B cell (primary cell): ENCODE data around the gene USP21. TPM values are rescaled to one million over a fixed set of nuclear protein-coding genes. Genes with fewer than 3 reads are reported as not detected.
A peak's percentile ranks its signal among the peaks of the same experiment; 100 is the strongest.

Experiments used
- ATAC-seq: fragments of 200-7000 bp; cut with Tn5 transposase; one replicate; pipeline ENCODE4 v1.10.0; 2021; ENCODE audit warnings: low read depth, mild to moderate bottlenecking, moderate number of reproducible peaks, moderate library complexity
- CTCF ChIA-PET: fragments of 350-600 bp; sonication (Branson Sonifier 250); formaldehyde crosslinking; loops from one replicate; lab custom pipeline; 2021; ENCODE audit warnings: antibody characterized with exemption, inconsistent platforms; lab: Charles Lee
- POLR2A ChIA-PET: fragments of 350-600 bp; sonication (Branson Sonifier 250); formaldehyde crosslinking; loops from one replicate; lab custom pipeline; 2021; ENCODE audit warnings: antibody characterized with exemption; lab: Charles Lee
- DNase-seq: peaks from one replicate; pipeline ENCODE4 v3.0.0; 2013
- H2AFZ ChIP-seq: 2 replicates; pipeline ENCODE4 v1.6.1; 2012; ENCODE audit warnings: mild to moderate bottlenecking, low read depth, low read length; ENCODE audit not compliant: insufficient read depth, poor library complexity, severe bottlenecking
- H3K27ac ChIP-seq, 2 donors: 1 replicate in 1 of 2; 2 replicates in 1 of 2; pipeline ENCODE4 v1.5.1; 2012 to 2013; ENCODE audit warnings: low read length in 2 of 2, mild to moderate bottlenecking in 2 of 2, moderate library complexity in 1 of 2
- H3K27me3 ChIP-seq, 4 experiments: fragments of 200-600 bp in 1 of 4; sonication (generic) in 1 of 4; replicated peaks in 1 of 4; 1 replicate in 2 of 4; 2 replicates in 2 of 4; pipeline versions ENCODE4 v1.6.1 to v1.7.0; 2013 to 2016; ENCODE audit warnings: low read length in 3 of 4, mild to moderate bottlenecking in 2 of 4, mixed read lengths in 1 of 4, moderate library complexity in 1 of 4; ENCODE audit not compliant: insufficient read depth in 4 of 4, control insufficient read depth in 3 of 4; ENCODE audit errors: control extremely low read depth in 1 of 4
- H3K36me3 ChIP-seq, 2 experiments: replicated peaks in 1 of 2; 1 replicate in 1 of 2; 2 replicates in 1 of 2; pipeline versions ENCODE4 v1.6.1 to v1.7.1; 2013; ENCODE audit warnings: low read length in 1 of 2; ENCODE audit not compliant: insufficient read depth in 2 of 2, control insufficient read depth in 1 of 2; ENCODE audit errors: control extremely low read depth in 1 of 2, extremely low read depth in 1 of 2
- H3K4me1 ChIP-seq, 2 donors: fragments of 200-600 bp in 1 of 2; sonication (generic) in 1 of 2; 1 replicate in 1 of 2; 2 replicates in 1 of 2; pipeline versions ENCODE4 v1.5.1 to v1.6.1; 2013 to 2017; ENCODE audit warnings: low read length in 2 of 2; ENCODE audit not compliant: control insufficient read depth in 2 of 2, insufficient read depth in 2 of 2
- H3K4me2 ChIP-seq: replicated peaks from 2 replicates; pipeline ENCODE3; 2012; ENCODE audit warnings: mild to moderate bottlenecking, low read depth, low read length; ENCODE audit not compliant: poor library complexity, severe bottlenecking
- H3K4me3 ChIP-seq, 5 experiments: fragments of 200-600 bp in 1 of 5; sonication (generic) in 1 of 5; 1 replicate in 3 of 5; 2 replicates in 2 of 5; pipeline versions ENCODE4 v1.5.1 to v1.7.0; 2011 to 2016; ENCODE audit warnings: low read length in 4 of 5, mild to moderate bottlenecking in 4 of 5, low read depth in 2 of 5, control low read depth in 1 of 5, moderate library complexity in 1 of 5; ENCODE audit not compliant: insufficient read depth in 1 of 5; ENCODE audit errors: control extremely low read depth in 1 of 5, extremely low read depth in 1 of 5
- H3K79me2 ChIP-seq: fragments of 200-600 bp; sonication (generic); one replicate; pipeline ENCODE4 v1.6.0; 2016; ENCODE audit warnings: low read length; ENCODE audit not compliant: control insufficient read depth, insufficient read depth
- H3K9ac ChIP-seq: fragments of 200-600 bp; sonication (generic); 2 replicates; pipeline ENCODE4 v1.6.1; 2017; ENCODE audit warnings: mild to moderate bottlenecking, low read length, moderate library complexity
- H3K9me3 ChIP-seq, 3 donors: one replicate each; pipeline versions ENCODE4 v1.6.1 to v1.7.1; 2013; ENCODE audit warnings: low read length in 2 of 3; ENCODE audit not compliant: control insufficient read depth in 2 of 3, insufficient read depth in 1 of 3; ENCODE audit errors: control extremely low read depth in 1 of 3
- H4K20me1 ChIP-seq: 2 replicates; pipeline ENCODE4 v1.6.0; 2012; ENCODE audit warnings: mild to moderate bottlenecking, low read length; ENCODE audit not compliant: insufficient read depth, control insufficient read depth, poor library complexity, severe bottlenecking
- H3K27ac Mint-ChIP-seq: one replicate; pipeline ENCODE4 v1.8.0; 2021; ENCODE audit warnings: mixed read lengths
- H3K27me3 Mint-ChIP-seq: one replicate; pipeline ENCODE4 v1.8.0; 2021; ENCODE audit warnings: mixed read lengths
- H3K4me1 Mint-ChIP-seq: one replicate; pipeline ENCODE4 v1.8.0; 2021; ENCODE audit warnings: mixed read lengths
- H3K4me3 Mint-ChIP-seq: one replicate; pipeline ENCODE4 v1.8.0; 2021; ENCODE audit warnings: mixed read lengths
- H3K9me3 Mint-ChIP-seq: one replicate; pipeline ENCODE4 v1.8.0; 2022; ENCODE audit warnings: mixed read lengths; ENCODE audit not compliant: insufficient read depth
- CTCF ChIP-seq: fragments of 200-600 bp; IDR thresholded peaks from one replicate; pipeline ENCODE4 v1.8.0; 2022; ENCODE audit warnings: antibody characterized with exemption, mild to moderate bottlenecking
- EZH2 ChIP-seq: IDR thresholded peaks from 2 replicates; pipeline ENCODE4 v1.6.1; 2012; ENCODE audit warnings: borderline replicate concordance, low read depth, mild to moderate bottlenecking, moderate library complexity, low read length; ENCODE audit not compliant: insufficient read depth, poor library complexity, severe bottlenecking
- WGBS: methylation state at CpG from one replicate; pipeline ENCODE4 v1.1.5; 2013; ENCODE audit warnings: missing lambda C conversion rate; ENCODE audit not compliant: insufficient coverage; 5-methylcytosine and 5-hydroxymethylcytosine counted together
- intact Hi-C: fragments of 100-400 bp; cut with micrococcal nuclease; formaldehyde crosslinking; loops from one replicate; pipeline ENCODE4 v1.10.0; 2022
- polyA plus RNA-seq: library from polyadenylated mRNA; depleted of rRNA; stranded (reverse); fragments of >200 nt; gene quantifications from 2 replicates; pipeline ENCODE4 v1.2.3, GENCODE V29; 2012
- total RNA-seq, 2 donors: library from RNA; stranded (reverse); fragments of 120-200 nt in 1 of 2; gene quantifications; 1 replicate in 1 of 2; 2 replicates in 1 of 2; pipeline versions ENCODE4 v1.2.3 to v1.2.4, GENCODE V29; 2013 to 2022

The USP21 gene
- total and polyA plus RNA-seq, 2 donors (not counting 1 experiment from before 2014, with no cell fraction given) = 53.3 to 81.6 TPM

- ChIA-PET POLR2A (interaction anchor here (0.8 to 2.3 kb wide), 7 partner anchors 16 to 115 kb away, joined by 3 to 12 read pairs (median 5); partner anchors contain the start of genes ARHGAP30, NIT1, PFDN2 and PPOX), CTCF (interaction anchor here (0.6 to 10.0 kb wide), 9 partner anchors 15 to 940 kb away, joined by 3 to 82 read pairs (median 4); partner anchors contain the start of genes ARHGAP30, NIT1, PFDN2 and PPOX)
- Histone ChIP-seq H4K20me1 (no peaks in the 10 kb centered on the region), H3K9ac (peak overlapping the region; percentile 82), H2AFZ (peak overlapping the region; percentile 89), H3K4me1 (peaks cover 18 to 27% of the 10 kb centered on the region in 2 donors), H3K9me3 (no peaks in the 10 kb centered on the region), H3K36me3 (peaks cover 0 to 17% of the 10 kb centered on the region in 2 experiments), H3K27me3 (no peaks in the 10 kb centered on the region), H3K4me3 (peak overlapping the region; percentile 85 to 100 (median 92)), H3K4me2 (peak overlapping the region; percentile 98), H3K79me2 (peaks cover 45% of the 10 kb centered on the region), H3K27ac (peak overlapping the region; percentile 83 to 89)
- ATAC-seq (peak; percentile 1), DNase-seq (no peak)
- 12% methylated on average over 11 of the region's 11 CpGs for WGBS
- Mint-ChIP-seq H3K4me3 (no peak overlapping the region), H3K27ac (no peak overlapping the region), H3K27me3 (no peaks in the 10 kb centered on the region), H3K9me3 (no peaks in the 10 kb centered on the region), H3K4me1 (peaks cover 37% of the 10 kb centered on the region)
- intact Hi-C loops = loop anchor here (2.0 to 10.0 kb wide), 4 partner anchors 66 to 418 kb away; partner anchors contain the start of genes ARHGAP30, CD48 and NDUFS2
- TF ChIP-seq EZH2 = no peak
- TF ChIP-seq CTCF = no peak
Measured at GRCh38 chr1:161133220-161133740, 26.0 kb upstream of the USP21 start.

- CTCF ChIA-PET = interaction anchor here (1.0 to 10.0 kb wide), 11 partner anchors 9 to 148 kb away, joined by 3 to 82 read pairs (median 6); partner anchors contain the start of genes ARHGAP30, KLHDC9, NIT1 and PFDN2
- ATAC-seq = no peak
- Histone ChIP-seq H3K9ac (no peak overlapping the region), H3K27me3 (no peaks in the 10 kb centered on the region), H3K79me2 (peaks cover 34% of the 10 kb centered on the region), H3K4me3 (no peak overlapping the region), H3K4me1 (peaks cover 8 to 11% of the 10 kb centered on the region in 2 donors), H3K36me3 (no peaks in the 10 kb centered on the region), H3K9me3 (no peaks in the 10 kb centered on the region), H2AFZ (no peak overlapping the region), H3K27ac (no peak overlapping the region), H3K4me2 (no peak overlapping the region), H4K20me1 (no peaks in the 10 kb centered on the region)
- Mint-ChIP-seq H3K4me3 (no peak overlapping the region), H3K9me3 (no peaks in the 10 kb centered on the region), H3K27me3 (no peaks in the 10 kb centered on the region), H3K4me1 (peaks cover 11% of the 10 kb centered on the region), H3K27ac (no peak overlapping the region)
- TF ChIP-seq EZH2 = no peak
- no peak for TF ChIP-seq CTCF
- DNase-seq = no peak
- no CpG with 5 or more reads among the region's 3 CpGs for WGBS
- POLR2A ChIA-PET = no interaction called here
- intact Hi-C loops = loop anchor here (10.0 kb wide), 1 partner anchor 423 kb away; the partner anchor contains the start of gene CD48
Measured at GRCh38 chr1:161137881-161138280, 21.4 kb upstream of the USP21 start.
